Naive B cell (primary cell): ENCODE results near the gene PRLR. TPM values are rescaled to one million over a fixed set of nuclear protein-coding genes. Genes with fewer than 3 reads are reported as not detected.

Experiments used
- ATAC-seq, 2 donors: fragments of 150-1000 bp; cut with Tn5 transposase; 2 replicates each; pipeline ENCODE4 v1.10.0; 2021; ENCODE audit warnings: low read depth in 2 of 2, mild to moderate bottlenecking in 2 of 2, moderate library complexity in 2 of 2
- DNase-seq: peaks from one replicate; pipeline ENCODE4 v3.0.0; 2022
- H3K27ac Mint-ChIP-seq, 6 donors: one replicate each; pipeline ENCODE4 v1.8.0; 2020 to 2022; ENCODE audit warnings: mild to moderate bottlenecking in 6 of 6, mixed read lengths in 6 of 6, moderate library complexity in 5 of 6, inconsistent platforms in 2 of 6
- H3K27me3 Mint-ChIP-seq, 3 donors: one replicate each; pipeline ENCODE4 v1.8.0; 2021 to 2022; ENCODE audit warnings: mixed read lengths in 3 of 3, mild to moderate bottlenecking in 1 of 3
- H3K36me3 Mint-ChIP-seq, 2 donors: one replicate each; pipeline ENCODE4 v1.8.0; 2020 to 2022; ENCODE audit warnings: mixed read lengths in 2 of 2, inconsistent platforms in 1 of 2, mild to moderate bottlenecking in 1 of 2
- H3K4me1 Mint-ChIP-seq, 3 donors: one replicate each; pipeline ENCODE4 v1.8.0; 2020 to 2022; ENCODE audit warnings: mixed read lengths in 3 of 3, inconsistent platforms in 1 of 3, mild to moderate bottlenecking in 1 of 3, moderate library complexity in 1 of 3
- H3K4me3 Mint-ChIP-seq, 8 donors: one replicate each; pipeline ENCODE4 v1.8.0; 2020 to 2022; ENCODE audit warnings: mild to moderate bottlenecking in 8 of 8, mixed read lengths in 8 of 8, moderate library complexity in 8 of 8, inconsistent platforms in 2 of 8
- H3K9me3 Mint-ChIP-seq, 7 donors: one replicate each; pipeline ENCODE4 v1.8.0; 2020 to 2022; ENCODE audit warnings: mixed read lengths in 7 of 7, mild to moderate bottlenecking in 5 of 7, inconsistent platforms in 2 of 7, moderate library complexity in 1 of 7
- polyA plus RNA-seq, 6 donors: library from polyadenylated mRNA; unstranded; fragments of 300-500 nt; fragmentation: Illumina TruSeq; gene quantifications; one replicate each; pipeline ENCODE4 v1.2.3, GENCODE V29; 2021; ENCODE audit warnings: low read depth in 6 of 6

PRLR gene
- polyA plus RNA-seq, 6 donors from 2014 or later = not detected

DNA sequence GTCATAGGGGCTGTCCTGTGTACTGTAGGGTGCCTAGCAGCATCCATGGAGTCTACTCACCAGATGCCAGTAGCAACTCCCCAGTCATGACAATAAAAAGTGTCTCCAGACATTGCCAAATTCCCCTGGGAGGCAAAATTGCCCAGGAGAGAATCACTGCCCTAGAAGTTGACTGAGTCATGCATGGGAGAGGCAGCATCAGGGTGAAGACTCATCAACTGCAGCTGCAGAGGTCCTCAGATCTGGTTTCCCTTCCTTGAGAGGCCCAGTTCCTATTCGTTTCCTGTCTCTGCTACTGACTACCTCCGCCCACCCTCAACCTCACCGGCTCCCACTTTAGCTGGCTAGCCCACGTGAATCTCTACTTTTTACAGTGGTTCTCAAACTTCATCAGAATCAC, 93.9 kb downstream of the PRLR start:
- ATAC-seq = no peak
- H3K4me3 Mint-ChIP-seq = no peak overlapping the region

DNA sequence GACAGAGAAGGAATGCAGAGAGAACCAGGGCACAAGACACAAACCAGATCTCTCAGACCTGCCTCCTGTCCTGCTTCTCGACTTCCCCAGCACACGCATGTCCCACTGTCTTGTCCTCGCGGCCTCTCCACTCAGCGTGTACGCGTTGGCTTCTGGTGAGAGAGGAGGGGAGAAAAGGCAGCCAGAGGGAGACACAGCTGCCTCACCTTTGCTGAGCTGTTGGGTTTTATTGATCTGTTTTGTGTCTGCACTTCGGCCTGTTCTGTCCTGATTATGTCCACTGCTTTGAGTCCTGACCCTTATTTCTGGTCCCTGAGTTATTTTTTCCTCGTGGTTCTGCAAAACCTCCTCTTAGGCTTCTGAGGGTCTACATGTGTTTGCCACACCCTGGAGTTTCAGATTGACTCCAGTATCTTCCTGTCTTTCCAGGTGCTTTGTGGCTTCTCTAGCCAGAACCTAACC, 95.0 kb downstream of the PRLR start:
- ATAC-seq (no peak), DNase-seq (no peak)
- H3K4me1 Mint-ChIP-seq = no peaks in the 10 kb centered on the region
- peaks cover 7 to 18% (median 14%) of the 10 kb centered on the region in 3 donors for H3K27me3 Mint-ChIP-seq
- no peak overlapping the region for H3K27ac Mint-ChIP-seq
- H3K4me3 Mint-ChIP-seq = no peak overlapping the region
- H3K36me3 Mint-ChIP-seq = no peaks in the 10 kb centered on the region
- no peaks in the 10 kb centered on the region for H3K9me3 Mint-ChIP-seq

More for the DNA sequence above, 93.9 kb downstream of the PRLR start:
- Mint-ChIP-seq H3K27ac (no peak overlapping the region), H3K4me1 (no peaks in the 10 kb centered on the region), H3K9me3 (no peaks in the 10 kb centered on the region), H3K27me3 (peaks cover 4 to 12% (median 5%) of the 10 kb centered on the region in 3 donors), H3K36me3 (no peaks in the 10 kb centered on the region)
- no peak for DNase-seq

DNA sequence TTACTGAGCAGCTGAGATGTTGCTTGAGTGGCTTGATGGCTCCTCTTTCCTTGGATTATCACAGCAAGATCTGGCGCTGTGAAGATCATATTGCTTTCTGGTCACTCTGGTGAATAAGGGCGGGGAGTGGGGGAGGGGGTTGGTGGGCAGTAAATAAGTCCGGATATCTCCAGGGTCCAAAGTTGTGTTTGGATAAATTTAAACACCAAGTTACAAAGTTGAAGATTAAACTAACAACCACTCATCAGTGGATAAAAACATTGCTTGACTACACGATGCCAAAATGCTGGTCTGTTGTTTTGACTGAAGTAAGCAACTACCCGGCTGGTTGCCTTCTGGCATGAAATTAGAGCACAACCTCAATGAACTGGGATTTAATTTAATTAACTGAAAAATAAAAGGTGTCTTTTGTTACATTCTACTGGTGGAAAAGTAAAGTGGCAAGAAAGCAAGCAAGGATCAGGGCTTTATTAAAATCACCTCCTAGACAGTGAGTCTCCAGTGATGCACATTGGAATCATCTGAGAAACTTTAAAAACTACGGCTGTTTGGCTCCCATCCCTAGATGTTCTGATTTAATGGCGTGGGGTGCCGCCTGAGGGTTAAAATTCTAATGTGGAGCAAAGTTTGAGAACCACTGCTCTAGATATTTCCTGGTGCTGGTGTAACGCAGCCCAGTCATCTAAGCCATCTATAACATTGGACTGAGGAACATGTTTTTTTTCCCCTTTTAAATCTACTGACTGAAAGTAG, 95.8 kb downstream of the PRLR start:
- ATAC-seq (no peak), DNase-seq (no peak)
- no peaks in the 10 kb centered on the region for H3K9me3 Mint-ChIP-seq
- no peak overlapping the region for H3K27ac Mint-ChIP-seq
- H3K4me1 Mint-ChIP-seq = no peaks in the 10 kb centered on the region
- H3K36me3 Mint-ChIP-seq = no peaks in the 10 kb centered on the region
- peaks cover 13 to 26% (median 17%) of the 10 kb centered on the region in 3 donors for H3K27me3 Mint-ChIP-seq
- H3K4me3 Mint-ChIP-seq = no peak overlapping the region

DNA sequence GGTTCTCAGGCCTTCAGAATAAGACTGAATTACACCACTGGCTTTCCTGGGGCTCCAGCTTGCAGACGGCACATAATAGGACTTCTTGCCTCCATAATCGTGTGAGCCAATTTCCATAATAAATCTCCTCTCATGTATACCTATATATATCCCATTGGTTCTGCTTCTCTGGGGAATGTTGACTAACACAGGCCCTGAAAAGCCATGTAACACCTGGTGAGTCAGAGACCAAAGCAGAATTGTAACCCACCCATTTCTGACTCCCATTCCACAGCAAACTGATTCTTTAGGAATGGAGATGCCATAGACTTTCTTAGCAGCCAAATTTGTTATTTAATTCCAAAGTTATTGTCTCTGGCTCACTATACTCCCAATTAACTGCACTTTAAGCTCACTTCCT, 97.1 kb downstream of the PRLR start:
- no peak overlapping the region for H3K4me3 Mint-ChIP-seq
- no peaks in the 10 kb centered on the region for H3K4me1 Mint-ChIP-seq
- H3K9me3 Mint-ChIP-seq = no peaks in the 10 kb centered on the region
- no peak overlapping the region for H3K27ac Mint-ChIP-seq
- H3K27me3 Mint-ChIP-seq = peaks cover 21 to 31% (median 22%) of the 10 kb centered on the region in 3 donors
- no peaks in the 10 kb centered on the region for H3K36me3 Mint-ChIP-seq
- DNase-seq (no peak), ATAC-seq (no peak)

DNA sequence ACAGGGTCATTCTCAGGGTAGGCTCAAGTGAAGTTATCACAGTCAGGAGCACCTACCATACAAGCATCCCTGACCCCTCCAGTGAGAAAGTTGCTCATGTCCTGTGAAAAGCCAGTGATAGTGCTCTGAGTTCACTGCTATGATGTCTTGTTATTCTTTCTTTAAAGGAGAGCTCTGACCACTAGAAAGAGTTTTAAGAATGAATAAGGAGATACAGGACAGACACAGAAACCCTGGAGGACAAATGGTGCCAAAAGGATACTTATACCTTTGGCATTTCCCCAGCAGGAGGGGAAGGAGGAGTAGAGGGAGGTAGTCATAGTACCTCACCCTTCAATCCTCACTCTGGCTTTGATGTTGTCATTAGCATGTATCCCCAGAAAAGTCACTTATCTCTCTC, 98.6 kb downstream of the PRLR start:
- no peak for ATAC-seq
- Mint-ChIP-seq H3K4me3 (no peak overlapping the region), H3K4me1 (no peaks in the 10 kb centered on the region), H3K27me3 (peaks cover 25 to 38% (median 32%) of the 10 kb centered on the region in 3 donors), H3K9me3 (no peaks in the 10 kb centered on the region), H3K36me3 (no peaks in the 10 kb centered on the region), H3K27ac (no peak overlapping the region)
- DNase-seq = no peak

DNA sequence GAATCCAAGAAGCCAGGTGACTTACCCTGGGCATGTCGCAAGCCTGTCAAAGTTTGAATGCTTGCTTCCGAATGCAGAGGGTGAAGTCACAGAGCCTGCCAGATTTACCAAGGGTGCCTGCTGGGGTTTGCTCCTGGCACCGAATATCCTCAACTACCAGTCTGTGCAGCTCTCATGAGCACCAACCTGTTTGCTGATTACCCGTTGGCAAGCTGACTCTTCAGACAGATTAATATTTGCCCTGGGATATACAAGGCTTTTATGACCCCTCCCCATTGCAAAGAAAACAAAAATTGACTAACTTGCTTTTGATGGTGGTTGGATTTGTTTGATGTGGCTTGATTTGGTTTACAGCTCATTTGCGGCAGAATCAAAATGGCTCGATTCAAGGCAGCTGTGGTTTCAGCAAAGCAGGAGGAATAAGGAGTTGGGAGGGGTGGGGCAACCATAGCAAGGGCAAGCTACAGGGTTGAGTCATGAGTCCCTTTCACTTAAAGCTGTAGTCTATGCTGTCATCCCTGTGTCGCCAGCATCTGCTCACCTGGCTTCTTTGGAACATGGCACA, 100.3 kb downstream of the PRLR start:
- Mint-ChIP-seq H3K4me3 (no peak overlapping the region), H3K9me3 (no peaks in the 10 kb centered on the region), H3K27ac (no peak overlapping the region), H3K4me1 (no peaks in the 10 kb centered on the region), H3K36me3 (no peaks in the 10 kb centered on the region), H3K27me3 (peaks cover 25 to 33% (median 32%) of the 10 kb centered on the region in 3 donors)
- DNase-seq (no peak), ATAC-seq (no peak)

GRCh38 chr5:35129276-35129675, 101.0 kb downstream of the PRLR start:
- ATAC-seq (no peak), DNase-seq (no peak)
- Mint-ChIP-seq H3K4me3 (no peak overlapping the region), H3K4me1 (no peaks in the 10 kb centered on the region), H3K36me3 (no peaks in the 10 kb centered on the region), H3K27ac (no peak overlapping the region), H3K9me3 (no peaks in the 10 kb centered on the region), H3K27me3 (peaks cover 25 to 33% (median 32%) of the 10 kb centered on the region in 3 donors)

DNA sequence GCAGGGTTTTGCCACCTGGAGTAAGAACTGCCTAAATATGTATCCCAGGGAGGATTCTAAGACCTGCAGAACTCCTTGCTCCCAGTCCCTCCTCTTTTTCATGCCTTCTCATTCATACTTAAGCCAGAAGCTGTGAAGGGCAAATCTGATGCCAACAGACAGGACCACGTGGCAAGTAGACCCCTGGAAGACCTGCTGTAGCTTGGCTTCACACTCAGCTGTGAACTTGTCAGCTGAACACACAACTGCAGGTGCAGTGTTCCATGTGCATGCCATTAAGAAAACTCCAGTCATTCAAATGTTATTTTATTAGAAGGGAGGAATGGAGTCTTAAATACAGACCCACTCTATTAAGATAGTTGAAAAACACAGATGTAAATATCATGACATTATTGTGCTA, 103.3 kb downstream of the PRLR start:
- no peaks in the 10 kb centered on the region for H3K9me3 Mint-ChIP-seq
- ATAC-seq (no peak), DNase-seq (no peak)
- H3K4me1 Mint-ChIP-seq = no peaks in the 10 kb centered on the region
- H3K27ac Mint-ChIP-seq = no peak overlapping the region
- no peak overlapping the region for H3K4me3 Mint-ChIP-seq
- peaks cover 25 to 32% (median 26%) of the 10 kb centered on the region in 3 donors for H3K27me3 Mint-ChIP-seq
- no peaks in the 10 kb centered on the region for H3K36me3 Mint-ChIP-seq

DNA sequence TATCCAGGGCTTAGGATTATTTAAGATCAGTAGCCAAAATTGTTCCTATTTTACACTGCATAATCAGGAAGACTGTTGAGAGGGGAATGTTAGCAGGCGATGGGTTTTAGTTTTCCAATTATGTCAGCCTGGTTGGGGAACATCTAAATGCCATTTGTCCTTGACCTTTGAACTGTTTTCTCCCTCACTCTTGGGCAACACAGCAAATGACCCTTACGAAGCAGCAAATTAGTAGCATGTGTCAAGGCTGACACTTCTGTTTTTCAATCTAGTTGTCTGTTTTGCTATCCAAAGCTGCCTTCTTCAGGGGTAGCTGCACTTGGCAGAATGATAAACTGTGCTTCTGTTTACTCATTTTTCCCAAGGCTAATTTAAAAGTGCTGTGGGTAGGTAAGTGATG, 104.5 kb downstream of the PRLR start:
- H3K4me3 Mint-ChIP-seq = no peak overlapping the region
- H3K4me1 Mint-ChIP-seq = no peaks in the 10 kb centered on the region
- no peak overlapping the region for H3K27ac Mint-ChIP-seq

DNA sequence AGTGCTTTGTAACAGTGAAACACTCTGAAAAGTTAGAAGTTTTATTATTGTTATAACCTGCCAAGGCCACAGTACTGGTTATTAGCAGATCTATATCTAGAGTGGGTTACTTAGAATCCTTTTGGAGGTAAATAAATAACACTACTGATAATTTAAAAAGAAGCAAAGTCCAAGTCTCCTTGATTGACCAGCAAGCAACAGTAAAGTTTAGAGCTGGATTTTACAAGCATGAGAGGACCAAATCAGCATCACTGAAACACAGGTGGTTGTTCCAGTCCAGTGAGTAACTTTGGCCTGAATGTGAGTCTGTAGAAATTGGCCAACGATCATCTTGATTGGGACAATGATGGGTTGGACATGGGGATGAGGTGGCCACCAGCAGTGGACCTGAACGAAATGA, 105.4 kb downstream of the PRLR start:
- Mint-ChIP-seq H3K36me3 (no peaks in the 10 kb centered on the region), H3K4me3 (no peak overlapping the region), H3K4me1 (no peaks in the 10 kb centered on the region), H3K27me3 (peaks cover 17 to 28% (median 19%) of the 10 kb centered on the region in 3 donors), H3K27ac (no peak overlapping the region), H3K9me3 (no peaks in the 10 kb centered on the region)
- ATAC-seq = no peak
- DNase-seq = no peak

More for the DNA sequence above, 104.5 kb downstream of the PRLR start:
- Mint-ChIP-seq H3K27me3 (peaks cover 25 to 29% (median 25%) of the 10 kb centered on the region in 3 donors), H3K9me3 (no peaks in the 10 kb centered on the region), H3K36me3 (no peaks in the 10 kb centered on the region)
- ATAC-seq = no peak
- no peak for DNase-seq

DNA sequence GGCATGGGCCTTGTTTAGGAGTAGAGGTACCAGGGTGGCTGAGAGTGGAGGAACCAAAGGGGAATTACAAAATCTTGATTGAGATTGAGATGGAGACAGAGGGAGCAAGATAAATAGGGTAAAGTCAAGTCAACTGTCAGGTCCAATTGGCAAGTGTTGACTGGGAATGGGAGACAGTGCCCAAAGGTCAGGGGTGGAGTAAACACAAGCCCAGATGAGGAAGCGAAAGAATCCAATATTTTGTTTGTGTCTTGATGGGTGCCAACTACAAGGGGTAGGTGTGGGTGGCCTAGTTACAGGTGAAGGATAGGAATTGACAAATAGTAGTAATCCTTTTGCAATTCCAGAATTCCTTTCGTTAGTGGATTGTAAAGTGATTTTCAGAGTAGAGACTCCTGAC, 107.5 kb downstream of the PRLR start:
- Mint-ChIP-seq H3K27ac (no peak overlapping the region), H3K4me3 (no peak overlapping the region), H3K36me3 (no peaks in the 10 kb centered on the region), H3K4me1 (no peaks in the 10 kb centered on the region), H3K9me3 (no peaks in the 10 kb centered on the region), H3K27me3 (peaks cover 5 to 18% (median 13%) of the 10 kb centered on the region in 3 donors)
- DNase-seq (no peak), ATAC-seq (no peak)

DNA sequence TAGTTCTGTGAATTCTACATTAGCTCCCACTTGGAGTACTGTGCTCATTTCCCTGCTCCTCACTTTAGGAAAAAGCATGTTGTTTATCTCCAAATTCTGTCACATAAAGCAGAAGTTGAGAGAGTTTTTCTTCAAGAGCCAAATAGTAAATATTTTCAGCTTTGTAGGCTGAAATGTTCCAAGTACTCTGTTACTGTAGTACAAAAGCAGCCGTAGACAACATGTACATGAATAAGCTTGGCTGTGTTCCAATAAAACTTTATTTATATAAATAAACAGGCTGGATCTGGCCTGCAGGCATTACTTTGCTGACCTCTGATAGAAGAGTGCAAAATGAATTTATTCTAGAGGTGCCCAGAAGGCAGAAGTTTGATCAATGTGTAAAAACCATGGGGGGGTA, 109.6 kb downstream of the PRLR start:
- no peaks in the 10 kb centered on the region for H3K4me1 Mint-ChIP-seq

DNA sequence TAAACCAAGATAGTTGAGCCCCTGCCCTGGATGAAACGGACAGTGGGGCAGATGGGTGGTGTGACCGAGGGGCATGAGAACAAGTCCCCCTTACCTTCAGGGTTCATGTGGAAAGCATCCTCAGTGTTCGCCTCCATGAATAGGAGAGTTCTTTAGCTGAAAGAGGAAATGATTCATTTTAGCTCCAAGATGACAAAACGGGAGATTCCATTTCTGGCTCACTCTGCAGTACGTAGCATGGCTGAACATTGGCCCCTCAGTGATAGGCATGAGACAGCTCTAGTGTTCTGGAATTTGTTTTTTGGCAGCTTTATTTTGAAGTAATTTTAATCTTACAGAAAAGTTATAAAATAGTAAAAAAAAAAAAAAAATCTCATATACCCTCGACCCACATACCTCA, 112.3 kb downstream of the PRLR start:
- no peak overlapping the region for H3K27ac Mint-ChIP-seq
- H3K36me3 Mint-ChIP-seq = no peaks in the 10 kb centered on the region
- H3K4me3 Mint-ChIP-seq = no peak overlapping the region
- H3K4me1 Mint-ChIP-seq = no peaks in the 10 kb centered on the region
- ATAC-seq (no peak), DNase-seq (no peak)
- peaks cover 0 to 4% (median 1%) of the 10 kb centered on the region in 7 donors for H3K9me3 Mint-ChIP-seq
- H3K27me3 Mint-ChIP-seq = peaks cover 4 to 19% (median 11%) of the 10 kb centered on the region in 3 donors

More for the DNA sequence above, 109.6 kb downstream of the PRLR start:
- no peak overlapping the region for H3K4me3 Mint-ChIP-seq
- H3K9me3 Mint-ChIP-seq = no peaks in the 10 kb centered on the region
- H3K36me3 Mint-ChIP-seq = no peaks in the 10 kb centered on the region
- DNase-seq (no peak), ATAC-seq (no peak)
- no peak overlapping the region for H3K27ac Mint-ChIP-seq
- peaks cover 4 to 11% (median 11%) of the 10 kb centered on the region in 3 donors for H3K27me3 Mint-ChIP-seq

DNA sequence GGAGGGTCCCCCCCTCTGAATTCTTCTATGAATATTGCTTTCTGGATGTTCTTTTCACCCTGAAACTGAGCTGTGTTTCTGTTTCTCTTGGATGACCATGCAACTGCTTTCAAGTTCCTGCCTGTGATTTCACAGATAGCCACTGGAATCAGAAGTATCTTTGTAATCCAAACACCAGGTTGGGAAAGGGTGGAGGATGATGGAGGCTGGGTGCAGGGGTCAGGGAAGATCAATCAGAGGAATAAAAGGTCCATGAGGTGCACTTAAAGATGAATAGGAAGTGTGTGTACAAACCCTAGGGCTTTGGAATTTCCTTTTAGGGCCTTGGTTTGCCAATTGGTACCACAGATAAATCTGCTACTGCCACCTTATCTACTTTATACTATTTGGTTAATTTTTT, 114.4 kb downstream of the PRLR start:
- no peaks in the 10 kb centered on the region for H3K36me3 Mint-ChIP-seq
- no peak overlapping the region for H3K4me3 Mint-ChIP-seq
- H3K9me3 Mint-ChIP-seq = peaks cover 0 to 4% (median 1%) of the 10 kb centered on the region in 7 donors
- ATAC-seq (no peak), DNase-seq (no peak)
- H3K27ac Mint-ChIP-seq = no peak overlapping the region
- H3K27me3 Mint-ChIP-seq = peaks cover 7 to 30% (median 14%) of the 10 kb centered on the region in 3 donors
- no peaks in the 10 kb centered on the region for H3K4me1 Mint-ChIP-seq
